ENCODE measurements around the gene ANGPTL1.
"Not testable (repeated sequence)": the region's sequence is repeated elsewhere in the genome, so short reads cannot be mapped to it uniquely, and the experiment has no call there.

Gene ANGPTL1

GRCh38 chr1:178867670-178868069 lies 3.2 kb downstream of the ANGPTL1 start:
- DNase-seq (ENCODE audit: low read depth in 2 of 2) = no peak

- DNase-seq (ENCODE audit: low read depth in 2 of 2) = no peak
These were observed 6.6 kb downstream of the ANGPTL1 start for GRCh38 chr1:178864326-178864725.

- DNase-seq (ENCODE audit: low read depth in 2 of 2) = no peak
These were observed 8.0 kb downstream of the ANGPTL1 start for GRCh38 chr1:178862864-178863263.

- no peak for DNase-seq (ENCODE audit: low read depth in 2 of 2)
These were observed 8.5 kb downstream of the ANGPTL1 start for GRCh38 chr1:178862416-178862815.

- no peak for DNase-seq (ENCODE audit: low read depth in 2 of 2)
These were observed 13.8 kb downstream of the ANGPTL1 start for GRCh38 chr1:178857126-178857525.

- no peak for DNase-seq (ENCODE audit: low read depth in 2 of 2)
These were observed 21.0 kb downstream of the ANGPTL1 start for GRCh38 chr1:178849918-178850317.

GRCh38 chr1:178847919-178848318 lies 23.0 kb downstream of the ANGPTL1 start:
- DNase-seq (ENCODE audit: low read depth in 2 of 2) = not testable (repeated sequence)

GRCh38 chr1:178847396-178847849 lies 23.5 kb downstream of the ANGPTL1 start:
- no peak for DNase-seq (ENCODE audit: low read depth in 2 of 2)

GRCh38 chr1:178846306-178846705 lies 24.6 kb downstream of the ANGPTL1 start:
- no peak for DNase-seq (ENCODE audit: low read depth in 2 of 2)

GRCh38 chr1:178844436-178844835 lies 26.4 kb downstream of the ANGPTL1 start:
- DNase-seq (ENCODE audit: low read depth in 2 of 2) = no peak

- no peak for DNase-seq (ENCODE audit: low read depth in 2 of 2)
These were observed 45.7 kb downstream of the ANGPTL1 start for GRCh38 chr1:178825167-178825566.

- no peak for DNase-seq (ENCODE audit: low read depth in 2 of 2)
These were observed 49.6 kb downstream of the ANGPTL1 start for GRCh38 chr1:178821134-178821866.

GRCh38 chr1:178819123-178819522 lies 51.8 kb downstream of the ANGPTL1 start:
- no peak for DNase-seq (ENCODE audit: low read depth in 2 of 2)

GRCh38 chr1:178818416-178818815 lies 52.5 kb downstream of the ANGPTL1 start:
- DNase-seq (ENCODE audit: low read depth in 2 of 2) = no peak

- no peak for DNase-seq (ENCODE audit: low read depth in 2 of 2)
These were observed 60.3 kb downstream of the ANGPTL1 start for GRCh38 chr1:178810585-178810984.

- DNase-seq (ENCODE audit: low read depth in 2 of 2) = no peak
These were observed 62.3 kb downstream of the ANGPTL1 start for GRCh38 chr1:178808529-178808928.

GRCh38 chr1:178806665-178807300 lies 64.1 kb downstream of the ANGPTL1 start:
- DNase-seq (ENCODE audit: low read depth in 2 of 2) = no peak

GRCh38 chr1:178802873-178803272 lies 68.0 kb downstream of the ANGPTL1 start:
- DNase-seq (ENCODE audit: low read depth in 2 of 2) = no peak

Data from activated CD8-positive, alpha-beta memory T cell treated with anti-CD3 and anti-CD28 coated beads for 4 hours (primary cell).